OCI-LY1 (cell line): ENCODE data around the gene GPRIN3.
"Not testable (repeated sequence)": the region's sequence is repeated elsewhere in the genome, so short reads cannot be mapped to it uniquely, and the experiment has no call there.

ENCODE experiments used
- H2AFZ ChIP-seq: fragments of 200-600 bp; sonication (generic), shearing (Covaris generic); 2 replicates; pipeline ENCODE4 v1.6.0; 2014; ENCODE audit warnings: antibody characterized with exemption, mild to moderate bottlenecking, low read length
- H3F3A ChIP-seq: fragments of 200-600 bp; sonication (generic), shearing (Covaris generic); 2 replicates; pipeline ENCODE4 v1.6.0; 2014; ENCODE audit warnings: mild to moderate bottlenecking, antibody characterized with exemption, low read length, moderate library complexity; ENCODE audit not compliant: insufficient read depth
- H3K27ac ChIP-seq: fragments of 200-600 bp; sonication (generic); 2 replicates; pipeline ENCODE4 v1.5.1; 2014; ENCODE audit warnings: low read length, mixed run types, mild to moderate bottlenecking, low read depth; ENCODE audit not compliant: poor library complexity, severe bottlenecking
- H3K27me3 ChIP-seq: fragments of 200-600 bp; sonication (generic); 2 replicates; pipeline ENCODE4 v1.6.0; 2014; ENCODE audit warnings: antibody characterized with exemption, mild to moderate bottlenecking, low read length, moderate library complexity; ENCODE audit not compliant: insufficient read depth
- H3K36me3 ChIP-seq: fragments of 200-600 bp; sonication (generic); 2 replicates; pipeline ENCODE4 v1.6.1; 2014; ENCODE audit warnings: mild to moderate bottlenecking, antibody characterized with exemption, low read length, moderate library complexity, mixed read lengths; ENCODE audit not compliant: insufficient read depth
- H3K4me1 ChIP-seq: fragments of 200-600 bp; sonication (generic); 2 replicates; pipeline ENCODE4 v1.5.1; 2014; ENCODE audit warnings: mild to moderate bottlenecking, low read length, moderate library complexity; ENCODE audit not compliant: insufficient read depth, severe bottlenecking
- H3K4me2 ChIP-seq: fragments of 200-600 bp; sonication (generic), shearing (Covaris generic); 2 replicates; pipeline ENCODE4 v1.6.1; 2014; ENCODE audit warnings: low read length
- H3K4me3 ChIP-seq: fragments of 200-600 bp; sonication (generic); 2 replicates; pipeline ENCODE4 v1.5.1; 2014; ENCODE audit warnings: low read length, low read depth, mild to moderate bottlenecking, mixed read lengths; ENCODE audit not compliant: poor library complexity, severe bottlenecking
- H3K79me2 ChIP-seq: fragments of 200-600 bp; shearing (Covaris generic); 2 replicates; pipeline ENCODE4 v1.6.1; 2016; ENCODE audit warnings: mixed run types, low read length, mixed read lengths; ENCODE audit not compliant: insufficient read depth
- H3K9ac ChIP-seq: fragments of 200-600 bp; sonication (generic), shearing (Covaris generic); 2 replicates; pipeline ENCODE4 v1.6.1; 2014; ENCODE audit warnings: mild to moderate bottlenecking, low read length, mixed read lengths
- H3K9me2 ChIP-seq: fragments of 200-600 bp; sonication (generic), shearing (Covaris generic); 2 replicates; pipeline ENCODE4 v1.6.1; 2014; ENCODE audit warnings: low read depth, mild to moderate bottlenecking, low read length, mixed read lengths
- H3K9me3 ChIP-seq: fragments of 200-600 bp; shearing (Covaris generic); 2 replicates; pipeline ENCODE4 v1.6.1; 2014; ENCODE audit warnings: low read length, mixed read lengths
- H4K20me1 ChIP-seq: fragments of 200-600 bp; sonication (generic), shearing (Covaris generic); 2 replicates; pipeline ENCODE4 v1.6.0; 2016; ENCODE audit warnings: mild to moderate bottlenecking, low read length; ENCODE audit not compliant: insufficient read depth
- CTCF ChIP-seq: fragments of 200-600 bp; sonication (generic), shearing (Covaris generic); IDR thresholded peaks from 2 replicates; pipeline ENCODE4 v1.5.1; 2017; ENCODE audit warnings: mild to moderate bottlenecking, antibody characterized with exemption, low read length, moderate library complexity, mixed read lengths
- EZH2 ChIP-seq: fragments of 200-600 bp; sonication (generic), shearing (Covaris generic); IDR thresholded peaks from 2 replicates; pipeline ENCODE4 v1.8.0; 2017; ENCODE audit warnings: borderline replicate concordance, mixed run types, mild to moderate bottlenecking, antibody characterized with exemption, low read length, moderate library complexity, mixed read lengths

Gene GPRIN3

GRCh38 chr4:89314291-89314690 lies 6.7 kb upstream of the GPRIN3 start:
- H3K4me1 ChIP-seq, result peaks cover 45% of the 10 kb centered on the region
- H4K20me1 ChIP-seq, result no peaks in the 10 kb centered on the region
- H3K4me2 ChIP-seq, result no peak overlapping the region
- H3K9ac ChIP-seq, result no peak overlapping the region
- H3K9me2 ChIP-seq, result no peaks in the 10 kb centered on the region
- no peak overlapping the region for H3K4me3 ChIP-seq
- no peaks in the 10 kb centered on the region for H3K36me3 ChIP-seq
- H3K27me3 ChIP-seq, result no peaks in the 10 kb centered on the region
- TF ChIP-seq CTCF, result no peak
- no peak for TF ChIP-seq EZH2
- H2AFZ ChIP-seq, result no peak overlapping the region
- H3K9me3 ChIP-seq, result no peaks in the 10 kb centered on the region
- H3K27ac ChIP-seq, result no peak overlapping the region
- H3F3A ChIP-seq, result no peaks in the 10 kb centered on the region
- no peaks in the 10 kb centered on the region for H3K79me2 ChIP-seq

DNA sequence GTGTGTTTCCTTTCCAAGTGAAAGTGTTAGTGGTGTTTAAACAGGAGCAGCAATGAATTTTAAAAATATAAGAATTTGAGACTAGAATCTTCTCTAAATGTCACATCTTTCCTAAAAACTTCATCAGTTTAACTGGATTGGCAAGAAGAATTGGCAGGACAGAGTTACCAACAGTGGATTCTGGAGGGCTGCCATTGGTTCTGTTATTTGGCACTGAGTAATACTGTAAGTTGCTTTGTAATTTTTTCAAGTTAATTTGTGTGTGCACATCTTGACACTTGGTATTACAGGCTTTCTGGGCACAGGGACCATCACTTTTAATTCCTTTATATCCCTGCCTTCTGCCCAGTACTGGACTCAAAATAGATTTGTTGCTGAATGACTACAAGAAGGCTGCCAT lies 4.5 kb upstream of the GPRIN3 start:
- H3K36me3 ChIP-seq, result no peaks in the 10 kb centered on the region
- no peak overlapping the region for H3K9ac ChIP-seq
- no peak overlapping the region for H2AFZ ChIP-seq
- no peaks in the 10 kb centered on the region for H3K9me3 ChIP-seq
- H3F3A ChIP-seq, result no peaks in the 10 kb centered on the region
- H3K27me3 ChIP-seq, result no peaks in the 10 kb centered on the region
- TF ChIP-seq CTCF (no peak), EZH2 (no peak)
- H3K9me2 ChIP-seq, result no peaks in the 10 kb centered on the region
- peaks cover 26% of the 10 kb centered on the region for H3K4me1 ChIP-seq
- no peak overlapping the region for H3K27ac ChIP-seq
- no peak overlapping the region for H3K4me3 ChIP-seq
- H3K4me2 ChIP-seq, result no peak overlapping the region
- no peaks in the 10 kb centered on the region for H4K20me1 ChIP-seq
- H3K79me2 ChIP-seq, result no peaks in the 10 kb centered on the region

- Histone ChIP-seq H3K36me3 (no peaks in the 10 kb centered on the region), H3K9ac (no peak overlapping the region), H3K27me3 (no peaks in the 10 kb centered on the region), H3K4me1 (peaks cover 20% of the 10 kb centered on the region), H4K20me1 (no peaks in the 10 kb centered on the region), H3K9me3 (no peaks in the 10 kb centered on the region), H3K27ac (no peak overlapping the region), H2AFZ (no peak overlapping the region), H3K4me3 (no peak overlapping the region), H3K9me2 (no peaks in the 10 kb centered on the region), H3F3A (no peaks in the 10 kb centered on the region), H3K4me2 (no peak overlapping the region), H3K79me2 (0 out of 2 replicates have a peak, but pooled peaks cover 2% of the 10 kb centered on the region)
- TF ChIP-seq CTCF, result no peak
Observed at GRCh38 chr4:89311433-89311832, 3.8 kb upstream of the GPRIN3 start.

GRCh38 chr4:89309154-89309553 lies 1.6 kb upstream of the GPRIN3 start:
- not testable (repeated sequence) for H3K9me2 ChIP-seq, H3K9ac ChIP-seq, H3K27ac ChIP-seq, H3F3A ChIP-seq, H4K20me1 ChIP-seq, H3K4me3 ChIP-seq, H3K9me3 ChIP-seq, H3K4me2 ChIP-seq, H3K27me3 ChIP-seq, H3K36me3 ChIP-seq, H2AFZ ChIP-seq
- H3K4me1 ChIP-seq, result peaks cover 25% of the 10 kb centered on the region
- H3K79me2 ChIP-seq, result peaks cover 20% of the 10 kb centered on the region
